Upper lobe of left lung (tissue), 6 donors: Measurements from ENCODE around the gene SLC10A4. TPM values are rescaled to one million over a fixed set of nuclear protein-coding genes. Genes with fewer than 3 reads are reported as not detected.

Source experiments
- ATAC-seq, 2 donors: fragments of 200-7000 bp; cut with Tn5 transposase; one replicate each; pipeline ENCODE4 v1.9.1; 2022; ENCODE audit warnings: mild to moderate bottlenecking in 2 of 2, moderate library complexity in 2 of 2; ENCODE audit not compliant: low FRiP score in 2 of 2
- DNase-seq, 2 donors: peaks; one replicate each; pipeline ENCODE4 v3.0.0-alpha.2; 2019 to 2020
- H3K27ac ChIP-seq, 4 donors: fragments of 200-600 bp; sonication (generic); one replicate each; pipeline ENCODE4 v1.5.1; 2016 to 2019
- H3K27me3 ChIP-seq, 4 donors: fragments of 200-600 bp; sonication (generic); one replicate each; pipeline ENCODE4 v1.5.1; 2017 to 2019
- H3K36me3 ChIP-seq, 4 donors: fragments of 200-600 bp; sonication (generic); one replicate each; pipeline ENCODE4 v1.5.1; 2016 to 2019
- H3K4me1 ChIP-seq, 4 donors: fragments of 200-600 bp; sonication (generic); one replicate each; pipeline ENCODE4 v1.5.1; 2018 to 2019
- H3K4me3 ChIP-seq, 4 donors: fragments of 200-600 bp; sonication (generic); one replicate each; pipeline ENCODE4 v1.5.1; 2017 to 2019; ENCODE audit warnings: mild to moderate bottlenecking in 2 of 4, moderate library complexity in 1 of 4
- H3K9me3 ChIP-seq, 4 donors: fragments of 200-600 bp; sonication (generic); one replicate each; pipeline ENCODE4 v1.5.1; 2018 to 2019
- EP300 ChIP-seq, 4 donors: sonication (generic); formaldehyde crosslinking; IDR thresholded peaks; one replicate each; pipeline ENCODE4 v1.5.1; 2017; ENCODE audit warnings: antibody characterized with exemption in 4 of 4, control low read depth in 2 of 4
- POLR2A ChIP-seq, 4 donors: fragments of 450-650 bp; IDR thresholded peaks; one replicate each; pipeline ENCODE4 v1.5.1; 2016 to 2017; ENCODE audit warnings: antibody characterized with exemption in 4 of 4, mild to moderate bottlenecking in 2 of 4
- POLR2AphosphoS5 ChIP-seq, 2 donors: sonication (generic); formaldehyde crosslinking; IDR thresholded peaks; one replicate each; pipeline ENCODE4 v1.5.1; 2017; ENCODE audit warnings: antibody characterized with exemption in 2 of 2
- WGBS, 2 donors: methylation state at CpG; one replicate each; pipeline ENCODE4 v1.1.5; 2017 to 2018; 5-methylcytosine and 5-hydroxymethylcytosine counted together
- total RNA-seq, 6 donors: library from RNA; depleted of rRNA in 4 of 6; stranded (reverse); fragments of >200 nt in 4 of 6; gene quantifications; one replicate each; pipeline versions ENCODE4 v1.1.0 to v1.2.1, GENCODE V29; 2016 to 2021
- TF ChIP-seq, protein P1 (sequence below), 6 experiments: fragments of 450-650 bp in 4 of 6; fragments of 200-600 bp in 2 of 6; sonication (generic) in 2 of 6; IDR thresholded peaks; one replicate each; pipeline ENCODE4 v1.5.1; 2016 to 2019; ENCODE audit warnings: antibody characterized with exemption in 6 of 6
- donor health status: DM: no; HTN: no; CAD: no; lungs with moderate emphysema.
- donor health status: DM: no; HTN: yes; CAD: no; lungs with severe emphysema.

The SLC10A4 gene
- total RNA-seq, 6 donors from 2014 or later: 0.72 to 2.1 (median 0.89) TPM; not detected in 1

DNA sequence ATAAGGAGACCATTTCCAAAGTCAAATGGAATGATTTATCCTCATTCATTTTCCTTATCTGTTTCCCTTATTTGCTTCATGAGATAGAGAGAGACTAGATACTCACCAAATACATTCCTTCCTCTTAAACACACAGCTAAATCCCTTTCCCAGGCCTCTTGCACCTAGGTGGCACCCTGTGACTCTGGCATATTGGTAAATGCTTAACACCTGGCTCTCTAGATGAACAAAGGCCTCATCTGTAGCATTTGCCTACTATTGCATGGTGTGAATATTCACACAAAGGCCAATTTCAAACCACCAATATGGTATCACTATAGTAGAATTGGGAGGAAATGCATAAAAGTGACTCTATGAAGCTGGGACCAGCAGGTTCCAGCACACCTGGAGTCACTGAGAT is 22.1 kb upstream of the SLC10A4 start:
- Histone ChIP-seq H3K36me3 (no peaks in the 10 kb centered on the region), H3K9me3 (no peaks in the 10 kb centered on the region), H3K27ac (no peak overlapping the region), H3K27me3 (no peaks in the 10 kb centered on the region), H3K4me3 (no peak overlapping the region), H3K4me1 (no peaks in the 10 kb centered on the region)
- ATAC-seq (no peak), DNase-seq (no peak)
- TF ChIP-seq POLR2AphosphoS5 (IDR thresholded peaks at IDR 0.05) (no peak), EP300 (IDR thresholded peaks at IDR 0.05) (no peak), POLR2A (IDR thresholded peaks at IDR 0.05) (no peak)
- TF ChIP-seq, protein P1, sequence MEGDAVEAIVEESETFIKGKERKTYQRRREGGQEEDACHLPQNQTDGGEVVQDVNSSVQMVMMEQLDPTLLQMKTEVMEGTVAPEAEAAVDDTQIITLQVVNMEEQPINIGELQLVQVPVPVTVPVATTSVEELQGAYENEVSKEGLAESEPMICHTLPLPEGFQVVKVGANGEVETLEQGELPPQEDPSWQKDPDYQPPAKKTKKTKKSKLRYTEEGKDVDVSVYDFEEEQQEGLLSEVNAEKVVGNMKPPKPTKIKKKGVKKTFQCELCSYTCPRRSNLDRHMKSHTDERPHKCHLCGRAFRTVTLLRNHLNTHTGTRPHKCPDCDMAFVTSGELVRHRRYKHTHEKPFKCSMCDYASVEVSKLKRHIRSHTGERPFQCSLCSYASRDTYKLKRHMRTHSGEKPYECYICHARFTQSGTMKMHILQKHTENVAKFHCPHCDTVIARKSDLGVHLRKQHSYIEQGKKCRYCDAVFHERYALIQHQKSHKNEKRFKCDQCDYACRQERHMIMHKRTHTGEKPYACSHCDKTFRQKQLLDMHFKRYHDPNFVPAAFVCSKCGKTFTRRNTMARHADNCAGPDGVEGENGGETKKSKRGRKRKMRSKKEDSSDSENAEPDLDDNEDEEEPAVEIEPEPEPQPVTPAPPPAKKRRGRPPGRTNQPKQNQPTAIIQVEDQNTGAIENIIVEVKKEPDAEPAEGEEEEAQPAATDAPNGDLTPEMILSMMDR (IDR thresholded peaks at IDR 0.05): no peak

DNA sequence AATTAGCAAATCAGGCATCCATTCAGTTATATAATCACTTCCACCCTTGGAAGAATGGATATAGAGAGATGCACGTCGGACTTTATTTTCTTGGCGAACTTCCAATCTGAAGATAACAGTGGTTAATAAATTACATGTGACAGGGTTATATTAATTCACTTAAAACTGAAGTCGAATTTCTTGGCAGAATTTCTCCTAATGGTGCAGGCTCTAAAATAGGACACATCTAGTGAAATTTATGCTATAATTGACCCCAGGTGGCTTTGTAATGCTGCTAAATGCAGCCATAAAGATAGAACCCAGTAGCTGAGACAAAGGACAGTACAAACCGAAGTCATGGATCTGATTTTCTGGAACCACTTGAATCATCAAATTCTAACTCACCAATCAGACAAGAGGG is 20.8 kb upstream of the SLC10A4 start:
- H3K36me3 ChIP-seq: no peaks in the 10 kb centered on the region
- no peak overlapping the region for H3K4me3 ChIP-seq
- DNase-seq (no peak), ATAC-seq (no peak)
- no peaks in the 10 kb centered on the region for H3K27me3 ChIP-seq
- 54 to 59% methylated on average over 5 of the region's 5 CpGs for WGBS, 2 donors
- no peaks in the 10 kb centered on the region for H3K4me1 ChIP-seq
- TF ChIP-seq POLR2AphosphoS5 (IDR thresholded peaks at IDR 0.05) (no peak), EP300 (IDR thresholded peaks at IDR 0.05) (no peak), POLR2A (IDR thresholded peaks at IDR 0.05) (no peak)
- TF ChIP-seq, protein P1 (IDR thresholded peaks at IDR 0.05): no peak
- no peaks in the 10 kb centered on the region for H3K9me3 ChIP-seq
- H3K27ac ChIP-seq: no peak overlapping the region

DNA sequence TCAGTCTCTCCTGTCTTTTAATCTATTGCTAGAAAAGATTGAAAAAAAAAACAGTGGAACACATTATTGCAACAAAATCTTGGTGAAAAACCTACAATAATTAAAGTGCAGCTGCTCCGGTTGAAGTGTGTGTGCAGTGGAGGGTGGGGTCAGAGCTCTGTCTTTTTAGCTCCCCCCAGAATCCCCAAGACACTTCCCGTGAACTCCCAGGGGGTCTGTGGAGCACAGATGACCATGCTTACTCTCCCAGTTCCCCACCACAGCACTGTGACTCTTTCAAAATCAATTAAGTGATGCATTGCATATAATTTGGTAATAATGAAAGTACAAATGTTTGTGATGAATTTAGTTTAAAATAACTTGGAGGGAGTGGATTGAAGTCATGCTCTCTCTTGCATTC is 15.7 kb upstream of the SLC10A4 start:
- no peak for DNase-seq
- TF ChIP-seq POLR2A (IDR thresholded peaks at IDR 0.05) (no peak), EP300 (IDR thresholded peaks at IDR 0.05) (no peak), POLR2AphosphoS5 (IDR thresholded peaks at IDR 0.05) (no peak)
- TF ChIP-seq, protein P1 (IDR thresholded peaks at IDR 0.05): no peak
- Histone ChIP-seq H3K36me3 (no peaks in the 10 kb centered on the region), H3K9me3 (no peaks in the 10 kb centered on the region), H3K27ac (no peak overlapping the region), H3K27me3 (no peaks in the 10 kb centered on the region), H3K4me3 (no peak overlapping the region), H3K4me1 (no peaks in the 10 kb centered on the region)
- no peak for ATAC-seq
- 74 to 75% methylated on average over 2 of the region's 2 CpGs for WGBS, 2 donors

DNA sequence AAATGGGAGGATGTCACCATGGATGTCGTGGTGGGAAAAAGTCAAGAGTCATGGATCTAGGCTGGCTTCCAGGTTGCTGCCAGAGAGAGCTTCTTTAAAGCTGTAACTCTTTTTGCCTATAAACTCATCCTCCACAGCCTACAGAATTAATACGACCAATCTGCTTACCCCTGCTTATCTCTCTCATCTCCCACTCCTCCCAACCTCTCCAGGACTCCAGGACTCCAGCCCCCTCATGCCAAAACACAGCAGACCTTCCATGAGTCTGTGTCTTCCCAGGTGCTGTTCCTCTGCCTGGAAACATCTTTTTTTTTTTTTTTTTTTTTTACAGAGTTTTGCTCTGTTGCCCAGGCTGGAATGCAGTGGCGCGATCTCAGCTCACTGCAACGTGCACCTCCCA is 15.3 kb upstream of the SLC10A4 start:
- TF ChIP-seq EP300 (IDR thresholded peaks at IDR 0.05) (no peak), POLR2A (IDR thresholded peaks at IDR 0.05) (no peak), POLR2AphosphoS5 (IDR thresholded peaks at IDR 0.05) (no peak)
- TF ChIP-seq, protein P1 (IDR thresholded peaks at IDR 0.05): no peak
- DNase-seq (no peak), ATAC-seq (no peak)
- Histone ChIP-seq H3K36me3 (no peaks in the 10 kb centered on the region), H3K9me3 (no peaks in the 10 kb centered on the region), H3K27ac (no peak overlapping the region), H3K27me3 (no peaks in the 10 kb centered on the region), H3K4me3 (no peak overlapping the region), H3K4me1 (no peaks in the 10 kb centered on the region)
- WGBS, 2 donors: 79 to 82% methylated on average over 4 to 5 of the region's 5 CpGs

DNA sequence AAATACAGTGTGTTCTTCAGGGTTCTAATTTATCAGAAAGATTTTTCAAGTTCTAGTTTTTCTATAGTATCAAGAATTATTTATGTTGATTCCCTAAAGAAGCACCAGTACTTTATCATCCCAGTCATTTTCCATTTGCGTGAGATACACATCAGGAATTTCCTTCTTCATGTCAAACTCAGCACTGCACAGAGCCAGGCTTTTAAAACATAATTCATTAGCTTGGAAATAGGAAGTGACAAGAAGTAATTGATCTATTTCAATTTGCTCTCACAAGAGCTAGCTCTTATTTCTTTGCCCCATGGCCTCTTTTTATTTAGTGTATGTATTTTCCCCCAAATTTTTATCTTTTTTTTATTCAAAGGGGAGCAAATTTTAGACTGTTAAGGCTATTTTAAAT is 13.0 kb upstream of the SLC10A4 start:
- no peaks in the 10 kb centered on the region for H3K4me1 ChIP-seq
- no peak overlapping the region for H3K4me3 ChIP-seq
- WGBS, 2 donors: 66 to 67% methylated on average over 1 of the region's 1 CpG
- H3K9me3 ChIP-seq: no peaks in the 10 kb centered on the region
- TF ChIP-seq POLR2AphosphoS5 (IDR thresholded peaks at IDR 0.05) (no peak), POLR2A (IDR thresholded peaks at IDR 0.05) (no peak), EP300 (IDR thresholded peaks at IDR 0.05) (no peak)
- TF ChIP-seq, protein P1 (IDR thresholded peaks at IDR 0.05): no peak
- DNase-seq: no peak
- no peak for ATAC-seq
- no peak overlapping the region for H3K27ac ChIP-seq
- no peaks in the 10 kb centered on the region for H3K36me3 ChIP-seq
- H3K27me3 ChIP-seq: no peaks in the 10 kb centered on the region
